ENCODE data around the gene DOCK11.

Gene DOCK11

DNA sequence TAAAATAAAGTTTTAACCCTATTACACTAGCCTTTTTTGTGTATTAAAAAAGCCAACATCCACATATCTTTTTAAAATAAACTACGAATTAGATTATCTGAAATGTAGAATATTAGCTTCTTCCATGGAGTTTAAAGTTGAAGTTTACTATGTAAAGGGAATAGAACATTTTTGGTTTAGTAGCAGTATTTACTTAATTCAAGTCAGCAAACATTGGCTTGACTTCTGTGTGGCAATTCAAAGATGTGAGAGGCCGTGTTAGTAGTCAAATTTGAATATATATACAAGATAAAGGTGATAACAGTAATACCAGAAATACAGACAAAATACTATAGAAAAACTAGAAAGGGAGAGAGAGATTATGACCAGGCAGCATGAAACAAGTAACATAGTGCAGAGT, 116.7 kb downstream of the DOCK11 start (continued):
- TF ChIP-seq ZNF677 (tag by site-specific recombination; IDR thresholded peaks at IDR 0.05) = no peak

DNA sequence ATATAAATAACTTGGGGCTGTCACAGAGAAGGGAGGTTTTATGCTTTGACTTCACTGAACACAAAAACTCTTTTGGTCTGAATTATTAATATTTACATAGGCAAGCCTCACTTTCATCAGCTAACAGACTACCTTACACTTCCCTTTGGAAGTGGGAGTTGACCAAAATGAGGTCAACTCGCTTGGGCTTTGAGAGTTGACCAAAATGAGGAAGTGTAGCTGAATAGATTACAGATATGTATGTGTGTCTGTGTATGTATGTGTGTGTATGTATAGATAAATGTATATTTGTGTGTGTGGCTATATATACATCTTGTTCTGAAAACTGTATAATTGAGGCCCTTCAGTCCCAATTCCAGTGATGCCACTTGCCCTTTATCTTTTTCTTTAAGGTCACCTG, 118.5 kb downstream of the DOCK11 start:
- H3K9me3 ChIP-seq (ENCODE audit: control insufficient read depth, insufficient read depth, low read depth, low read length) = no peaks in the 10 kb centered on the region
- H3K27ac ChIP-seq (ENCODE audit: extremely low read depth, low read depth, low read length) = no peak overlapping the region
- no peaks in the 10 kb centered on the region for H3K4me1 ChIP-seq (ENCODE audit: control insufficient read depth, insufficient read depth, low read length)
- peaks cover 2 to 17% of the 10 kb centered on the region in 2 experiments for H3K36me3 ChIP-seq (ENCODE audit: control insufficient read depth in 2 of 2, insufficient read depth in 1 of 2, low read length in 2 of 2)
- ChIA-PET POLR2A (no interaction called here), CTCF (interaction anchor here (0.5 to 3.5 kb wide), 5 partner anchors 12 to 161 kb away, joined by 3 to 31 read pairs (median 4); no protein-coding TSS in a partner anchor)
- no peak overlapping the region for H3K4me3 ChIP-seq (ENCODE audit: low read depth, low read length)
- TF ChIP-seq FEZF1 (tag by site-specific recombination; IDR thresholded peaks at IDR 0.05) (no peak), ZNF292 (tag by site-specific recombination; IDR thresholded peaks at IDR 0.05; ENCODE audit: borderline replicate concordance, low read depth) (no peak), ZNF302 (tag by site-specific recombination; IDR thresholded peaks at IDR 0.05; ENCODE audit: low read depth) (no peak), ZNF830 (tag by site-specific recombination; IDR thresholded peaks at IDR 0.05; ENCODE audit: low read depth) (no peak), ZNF544 (tag by site-specific recombination; IDR thresholded peaks at IDR 0.05) (no peak), ZNF404 (tag by site-specific recombination; IDR thresholded peaks at IDR 0.05) (no peak), ZNF37A (tag by site-specific recombination; IDR thresholded peaks at IDR 0.05) (no peak), ZNF777 (tag by site-specific recombination; IDR thresholded peaks at IDR 0.05; ENCODE audit: borderline replicate concordance) (no peak), REPIN1 (tag by site-specific recombination; IDR thresholded peaks at IDR 0.05; ENCODE audit: low read depth) (no peak), ZNF138 (tag by site-specific recombination; IDR thresholded peaks at IDR 0.05; ENCODE audit: borderline replicate concordance) (no peak), OSR2 (tag by site-specific recombination; IDR thresholded peaks at IDR 0.05) (no peak), ZNF560 (tag by site-specific recombination; IDR thresholded peaks at IDR 0.05; ENCODE audit: borderline replicate concordance) (no peak), SP3 (tag by site-specific recombination; IDR thresholded peaks at IDR 0.05) (no peak)
- TF ChIP-seq, protein P1, sequence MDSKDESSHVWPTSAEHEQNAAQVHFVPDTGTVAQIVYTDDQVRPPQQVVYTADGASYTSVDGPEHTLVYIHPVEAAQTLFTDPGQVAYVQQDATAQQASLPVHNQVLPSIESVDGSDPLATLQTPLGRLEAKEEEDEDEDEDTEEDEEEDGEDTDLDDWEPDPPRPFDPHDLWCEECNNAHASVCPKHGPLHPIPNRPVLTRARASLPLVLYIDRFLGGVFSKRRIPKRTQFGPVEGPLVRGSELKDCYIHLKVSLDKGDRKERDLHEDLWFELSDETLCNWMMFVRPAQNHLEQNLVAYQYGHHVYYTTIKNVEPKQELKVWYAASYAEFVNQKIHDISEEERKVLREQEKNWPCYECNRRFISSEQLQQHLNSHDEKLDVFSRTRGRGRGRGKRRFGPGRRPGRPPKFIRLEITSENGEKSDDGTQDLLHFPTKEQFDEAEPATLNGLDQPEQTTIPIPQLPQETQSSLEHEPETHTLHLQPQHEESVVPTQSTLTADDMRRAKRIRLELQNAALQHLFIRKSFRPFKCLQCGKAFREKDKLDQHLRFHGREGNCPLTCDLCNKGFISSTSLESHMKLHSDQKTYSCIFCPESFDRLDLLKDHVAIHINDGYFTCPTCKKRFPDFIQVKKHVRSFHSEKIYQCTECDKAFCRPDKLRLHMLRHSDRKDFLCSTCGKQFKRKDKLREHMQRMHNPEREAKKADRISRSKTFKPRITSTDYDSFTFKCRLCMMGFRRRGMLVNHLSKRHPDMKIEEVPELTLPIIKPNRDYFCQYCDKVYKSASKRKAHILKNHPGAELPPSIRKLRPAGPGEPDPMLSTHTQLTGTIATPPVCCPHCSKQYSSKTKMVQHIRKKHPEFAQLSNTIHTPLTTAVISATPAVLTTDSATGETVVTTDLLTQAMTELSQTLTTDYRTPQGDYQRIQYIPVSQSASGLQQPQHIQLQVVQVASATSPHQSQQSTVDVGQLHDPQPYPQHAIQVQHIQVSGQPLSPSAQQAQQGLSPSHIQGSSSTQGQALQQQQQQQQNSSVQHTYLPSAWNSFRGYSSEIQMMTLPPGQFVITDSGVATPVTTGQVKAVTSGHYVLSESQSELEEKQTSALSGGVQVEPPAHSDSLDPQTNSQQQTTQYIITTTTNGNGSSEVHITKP (tag by site-specific recombination; IDR thresholded peaks at IDR 0.05) = no peak
- TF ChIP-seq, protein P2, sequence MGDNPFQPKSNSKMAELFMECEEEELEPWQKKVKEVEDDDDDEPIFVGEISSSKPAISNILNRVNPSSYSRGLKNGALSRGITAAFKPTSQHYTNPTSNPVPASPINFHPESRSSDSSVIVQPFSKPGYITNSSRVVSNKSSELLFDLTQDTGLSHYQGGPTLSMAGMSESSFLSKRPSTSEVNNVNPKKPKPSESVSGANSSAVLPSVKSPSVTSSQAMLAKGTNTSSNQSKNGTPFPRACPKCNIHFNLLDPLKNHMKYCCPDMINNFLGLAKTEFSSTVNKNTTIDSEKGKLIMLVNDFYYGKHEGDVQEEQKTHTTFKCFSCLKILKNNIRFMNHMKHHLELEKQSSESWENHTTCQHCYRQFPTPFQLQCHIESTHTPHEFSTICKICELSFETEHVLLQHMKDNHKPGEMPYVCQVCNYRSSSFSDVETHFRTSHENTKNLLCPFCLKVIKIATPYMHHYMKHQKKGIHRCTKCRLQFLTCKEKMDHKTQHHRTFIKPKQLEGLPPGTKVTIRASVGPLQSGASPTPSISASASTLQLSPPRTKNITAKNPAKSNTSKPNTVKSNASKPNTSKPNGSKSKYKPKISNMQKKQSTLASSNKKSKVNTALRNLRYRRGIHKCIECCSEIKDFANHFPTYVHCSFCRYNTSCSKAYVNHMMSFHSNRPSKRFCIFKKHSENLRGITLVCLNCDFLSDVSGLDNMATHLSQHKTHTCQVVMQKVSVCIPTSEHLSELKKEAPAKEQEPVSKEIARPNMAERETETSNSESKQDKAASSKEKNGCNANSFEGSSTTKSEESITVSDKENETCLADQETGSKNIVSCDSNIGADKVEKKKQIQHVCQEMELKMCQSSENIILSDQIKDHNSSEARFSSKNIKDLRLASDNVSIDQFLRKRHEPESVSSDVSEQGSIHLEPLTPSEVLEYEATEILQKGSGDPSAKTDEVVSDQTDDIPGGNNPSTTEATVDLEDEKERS (tag by site-specific recombination; IDR thresholded peaks at IDR 0.05) = no peak

DNA sequence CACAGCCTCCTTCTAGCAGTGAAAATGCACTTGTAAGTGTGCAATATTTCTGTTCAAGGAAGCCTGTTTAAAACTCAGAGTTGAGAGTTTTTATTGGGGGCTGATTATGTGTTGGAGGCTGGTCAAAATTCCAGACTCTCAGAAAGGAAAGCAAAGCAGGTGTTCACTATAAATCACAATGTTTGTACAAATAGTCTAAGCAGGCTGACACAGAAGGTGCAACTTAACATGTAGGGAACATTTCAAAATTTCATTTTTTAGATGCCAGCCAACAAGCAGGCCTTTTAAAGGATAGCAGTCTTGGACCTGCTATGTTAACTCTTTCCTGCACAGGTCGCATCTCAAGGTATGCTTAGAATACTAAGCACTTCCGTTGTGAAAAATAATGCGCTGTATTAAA, 119.5 kb downstream of the DOCK11 start:
- CTCF ChIA-PET = interaction anchor here (1.0 to 3.5 kb wide), 3 partner anchors 12 to 13 kb away, joined by 5 to 31 read pairs (median 19); no protein-coding TSS in a partner anchor
- Histone ChIP-seq H3K27ac (ENCODE audit: extremely low read depth, low read depth, low read length) (no peak overlapping the region), H3K4me1 (ENCODE audit: control insufficient read depth, insufficient read depth, low read length) (no peaks in the 10 kb centered on the region), H3K9me3 (ENCODE audit: control insufficient read depth, insufficient read depth, low read depth, low read length) (no peaks in the 10 kb centered on the region), H3K36me3 (ENCODE audit: control insufficient read depth in 2 of 2, insufficient read depth in 1 of 2, low read length in 2 of 2) (peaks cover 0 to 13% of the 10 kb centered on the region in 2 experiments), H3K4me3 (ENCODE audit: low read depth, low read length) (no peak overlapping the region)
- TF ChIP-seq SCRT1 (tag by site-specific recombination; IDR thresholded peaks at IDR 0.05; ENCODE audit: borderline replicate concordance) = no peak
- TF ChIP-seq, protein P3, sequence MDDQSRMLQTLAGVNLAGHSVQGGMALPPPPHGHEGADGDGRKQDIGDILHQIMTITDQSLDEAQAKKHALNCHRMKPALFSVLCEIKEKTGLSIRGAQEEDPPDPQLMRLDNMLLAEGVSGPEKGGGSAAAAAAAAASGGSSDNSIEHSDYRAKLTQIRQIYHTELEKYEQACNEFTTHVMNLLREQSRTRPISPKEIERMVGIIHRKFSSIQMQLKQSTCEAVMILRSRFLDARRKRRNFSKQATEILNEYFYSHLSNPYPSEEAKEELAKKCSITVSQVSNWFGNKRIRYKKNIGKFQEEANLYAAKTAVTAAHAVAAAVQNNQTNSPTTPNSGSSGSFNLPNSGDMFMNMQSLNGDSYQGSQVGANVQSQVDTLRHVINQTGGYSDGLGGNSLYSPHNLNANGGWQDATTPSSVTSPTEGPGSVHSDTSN (CRISPR knock-in tag; IDR thresholded peaks at IDR 0.05) = no peak
- TF ChIP-seq, protein P4, sequence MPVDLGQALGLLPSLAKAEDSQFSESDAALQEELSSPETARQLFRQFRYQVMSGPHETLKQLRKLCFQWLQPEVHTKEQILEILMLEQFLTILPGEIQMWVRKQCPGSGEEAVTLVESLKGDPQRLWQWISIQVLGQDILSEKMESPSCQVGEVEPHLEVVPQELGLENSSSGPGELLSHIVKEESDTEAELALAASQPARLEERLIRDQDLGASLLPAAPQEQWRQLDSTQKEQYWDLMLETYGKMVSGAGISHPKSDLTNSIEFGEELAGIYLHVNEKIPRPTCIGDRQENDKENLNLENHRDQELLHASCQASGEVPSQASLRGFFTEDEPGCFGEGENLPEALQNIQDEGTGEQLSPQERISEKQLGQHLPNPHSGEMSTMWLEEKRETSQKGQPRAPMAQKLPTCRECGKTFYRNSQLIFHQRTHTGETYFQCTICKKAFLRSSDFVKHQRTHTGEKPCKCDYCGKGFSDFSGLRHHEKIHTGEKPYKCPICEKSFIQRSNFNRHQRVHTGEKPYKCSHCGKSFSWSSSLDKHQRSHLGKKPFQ (tag by site-specific recombination; IDR thresholded peaks at IDR 0.05) = no peak
- POLR2A ChIA-PET = no interaction called here

All from HEK293 (cell line).